Stimulated activated naive CD4-positive, alpha-beta T cell treated with Interleukin-2 at 50 U/mL for 16 hours (primary cell): Measurements from ENCODE around the gene SYT8.
"Not testable (repeated sequence)": the region's sequence is repeated elsewhere in the genome, so short reads cannot be mapped to it uniquely, and the experiment has no call there.

ENCODE experiments used
- DNase-seq: peaks from one replicate; lab custom pipeline; 2025; lab: John Stamatoyannopoulos, UW

The SYT8 gene

GRCh38 chr11:1834779-1835670 lies at the start of gene SYT8:
SYT8 (plus strand) TSS chr11:1834990; CDS start chr11:1835106, 116 bp downstream.
- no peak for DNase-seq

GRCh38 chr11:1785749-1786413 lies 48.9 kb upstream of the SYT8 start:
- DNase-seq: no peak

- no peak for DNase-seq
These were observed 48.3 kb upstream of the SYT8 start for GRCh38 chr11:1786466-1786865.

GRCh38 chr11:1791912-1792311 lies 42.9 kb upstream of the SYT8 start:
- DNase-seq: no peak

- no peak for DNase-seq
These were observed 42.3 kb upstream of the SYT8 start for GRCh38 chr11:1792461-1792860.

GRCh38 chr11:1793081-1793480 lies 41.7 kb upstream of the SYT8 start:
- DNase-seq: no peak

- DNase-seq: no peak
These were observed 38.3 kb upstream of the SYT8 start for GRCh38 chr11:1796413-1797011.

- no peak for DNase-seq
These were observed 37.2 kb upstream of the SYT8 start for GRCh38 chr11:1797391-1798125.

- no peak for DNase-seq
These were observed 31.5 kb upstream of the SYT8 start for GRCh38 chr11:1803246-1803645.

GRCh38 chr11:1803835-1804519 lies 30.8 kb upstream of the SYT8 start:
- DNase-seq: not testable (repeated sequence)

- no peak for DNase-seq
These were observed 29.3 kb upstream of the SYT8 start for GRCh38 chr11:1805525-1805924.

GRCh38 chr11:1807264-1807995 lies 27.4 kb upstream of the SYT8 start:
- DNase-seq: no peak

- no peak for DNase-seq
These were observed 24.0 kb upstream of the SYT8 start for GRCh38 chr11:1810761-1811160.

GRCh38 chr11:1812274-1812673 lies 22.5 kb upstream of the SYT8 start:
- no peak for DNase-seq

GRCh38 chr11:1812801-1813200 lies 22.0 kb upstream of the SYT8 start:
- DNase-seq: no peak

GRCh38 chr11:1813356-1813755 lies 21.4 kb upstream of the SYT8 start:
- not testable (repeated sequence) for DNase-seq

- DNase-seq: no peak
These were observed 20.1 kb upstream of the SYT8 start for GRCh38 chr11:1814691-1815090.

GRCh38 chr11:1815311-1815710 lies 19.5 kb upstream of the SYT8 start:
- DNase-seq: no peak

- DNase-seq: no peak
These were observed 19.0 kb upstream of the SYT8 start for GRCh38 chr11:1815751-1816150.

- DNase-seq: no peak
These were observed 17.8 kb upstream of the SYT8 start for GRCh38 chr11:1817000-1817399.

- DNase-seq: no peak
These were observed 17.3 kb upstream of the SYT8 start for GRCh38 chr11:1817511-1817910.
